Fibroblast of skin of left biceps (primary cell): ENCODE measurements around the gene COX19.
"Not testable (repeated sequence)": the region's sequence is repeated elsewhere in the genome, so short reads cannot be mapped to it uniquely, and the experiment has no call there.

Experiments
- DNase-seq, 2 experiments: peaks; one replicate each; pipeline ENCODE4 v3.0.0-alpha.2; 2013; ENCODE audit warnings: low read depth in 2 of 2

COX19 gene

DNA sequence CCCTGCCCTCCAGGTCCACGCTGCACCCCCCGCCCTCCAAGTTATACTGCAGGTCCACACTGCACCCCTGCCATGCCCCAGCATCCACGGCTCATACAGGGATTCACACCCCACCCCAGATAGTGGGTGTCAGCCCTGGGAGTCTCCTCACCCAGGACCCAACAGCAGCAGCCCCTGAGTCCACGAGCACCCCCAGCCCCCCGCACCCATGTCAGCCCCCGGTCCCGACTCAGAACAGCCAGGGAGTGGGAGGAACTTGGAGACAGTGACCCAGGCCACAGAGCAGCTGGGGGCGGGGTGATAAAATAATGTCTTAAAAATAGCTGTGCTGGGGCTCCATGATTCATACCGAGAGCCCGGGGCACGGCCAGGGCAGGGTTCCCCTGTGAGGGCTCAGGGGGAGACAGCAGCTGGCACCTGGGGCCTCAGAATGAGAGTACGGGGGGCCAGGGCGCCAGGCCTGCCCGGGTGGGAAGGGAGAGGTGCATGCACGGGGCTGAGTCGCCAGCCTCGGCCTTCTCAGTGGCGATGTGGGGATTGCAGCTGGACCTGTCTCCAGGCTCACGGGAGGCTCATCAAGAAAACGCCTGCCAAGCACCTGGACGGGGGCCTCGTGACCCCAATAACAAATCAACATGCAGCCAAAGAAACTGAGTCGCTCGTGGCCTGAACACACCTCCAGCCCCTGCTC is 50.7 kb downstream of the COX19 start:
- DNase-seq, result no peak

DNA sequence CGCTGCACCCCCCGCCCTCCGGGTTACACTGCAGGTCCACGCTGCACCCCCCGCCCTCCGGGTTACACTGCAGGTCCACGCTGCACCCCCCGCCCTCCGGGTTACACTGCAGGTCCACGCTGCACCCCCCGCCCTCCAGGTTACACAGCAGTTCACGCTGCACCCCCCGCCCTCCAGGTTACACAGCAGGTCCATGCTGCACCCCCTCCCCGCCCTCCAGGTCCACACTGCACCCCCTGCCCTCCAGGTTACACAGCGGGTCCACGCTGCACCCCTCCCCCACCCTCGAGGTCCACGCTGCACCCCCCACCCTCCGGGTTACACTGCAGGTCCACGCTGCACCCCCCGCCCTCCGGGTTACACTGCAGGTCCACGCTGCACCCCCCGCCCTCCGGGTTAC is 51.3 kb downstream of the COX19 start:
- not testable (repeated sequence) for DNase-seq

DNA sequence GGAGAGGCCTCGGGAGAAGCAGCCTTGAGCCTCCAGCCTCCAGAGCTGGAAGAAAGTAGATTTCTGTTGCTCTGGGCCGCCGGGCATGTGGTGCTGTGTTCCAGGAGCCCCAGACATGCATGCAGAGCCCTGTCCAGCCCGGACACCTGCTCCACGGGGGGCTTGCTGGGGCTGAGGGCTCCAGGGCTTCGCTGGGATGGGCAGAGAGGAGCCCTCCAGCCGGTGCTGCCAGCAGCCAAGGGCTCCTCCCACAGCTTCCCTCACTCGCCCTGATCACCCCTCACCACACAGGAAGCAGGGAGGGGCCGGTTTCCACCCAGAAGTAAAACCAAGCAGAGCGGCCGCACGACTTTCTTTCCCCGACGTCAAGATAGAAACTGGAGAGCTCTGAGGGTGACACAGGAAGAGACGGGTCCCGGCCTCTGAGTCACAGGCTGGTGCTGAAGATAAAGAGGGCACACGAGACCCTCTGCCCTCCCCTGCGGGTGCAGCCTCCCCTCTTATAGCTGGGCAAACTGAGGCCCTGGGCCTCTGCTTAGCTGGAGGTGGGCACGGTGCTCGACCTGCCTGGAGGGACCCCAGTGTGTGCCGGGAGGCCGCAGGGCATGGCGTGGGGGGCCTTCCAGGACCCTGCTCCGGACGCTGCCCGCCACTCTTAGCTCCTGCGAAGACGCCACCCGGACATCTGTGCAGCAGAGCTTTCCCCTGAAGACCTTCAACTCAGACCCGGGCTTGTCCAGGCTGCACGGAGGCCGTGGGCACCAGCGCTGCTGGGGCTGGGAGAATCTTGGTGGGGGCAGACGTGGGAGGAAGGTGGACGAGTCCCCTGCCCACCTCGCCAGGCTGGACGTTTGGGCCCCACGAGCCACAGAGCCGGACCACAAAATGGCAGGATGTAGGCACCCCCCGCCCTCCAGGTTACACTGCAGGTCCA is 52.0 kb downstream of the COX19 start:
- DNase-seq, result no peak

GRCh38 chr7:922334-923107 is 52.8 kb downstream of the COX19 start:
- no peak for DNase-seq

DNA sequence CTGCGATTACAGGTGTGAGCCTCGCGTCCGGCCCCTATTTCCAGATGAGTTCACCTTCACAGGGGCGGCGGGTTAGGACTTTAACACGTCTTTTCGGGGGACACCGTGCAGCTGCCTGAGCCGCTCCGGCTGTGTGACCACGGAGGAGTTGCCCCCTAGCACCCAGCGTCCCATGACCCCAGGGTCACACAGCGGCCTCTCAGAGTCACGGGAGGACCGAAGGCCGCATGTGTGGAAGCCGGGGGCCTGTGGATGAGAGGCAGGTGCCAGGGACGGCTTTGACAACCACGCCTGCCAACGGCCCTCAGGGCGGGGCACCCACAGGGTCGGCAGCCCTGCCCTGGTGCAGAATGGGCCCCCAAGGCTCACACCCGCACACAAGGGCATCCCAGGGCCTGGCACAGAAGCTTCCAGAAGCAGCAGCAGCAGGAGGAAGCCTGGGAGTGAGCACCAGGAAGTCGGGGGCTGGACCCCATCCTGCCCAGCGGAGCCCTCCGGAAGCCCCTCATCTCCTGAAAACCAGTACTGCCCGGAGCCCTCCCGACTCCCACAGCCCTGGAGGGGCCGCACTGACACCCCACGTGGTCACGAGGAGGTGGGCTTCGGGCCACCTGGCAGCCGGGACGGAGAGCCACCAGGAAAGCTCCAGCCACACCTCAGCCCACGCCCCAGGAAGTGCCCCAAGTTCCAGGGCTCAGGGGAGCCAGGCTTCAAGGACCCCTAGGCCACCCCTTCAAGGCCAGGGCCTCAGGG is 53.6 kb downstream of the COX19 start:
- DNase-seq, result no peak

- DNase-seq, result no peak
Observed at GRCh38 chr7:921071-921461, 54.3 kb downstream of the COX19 start.

DNA sequence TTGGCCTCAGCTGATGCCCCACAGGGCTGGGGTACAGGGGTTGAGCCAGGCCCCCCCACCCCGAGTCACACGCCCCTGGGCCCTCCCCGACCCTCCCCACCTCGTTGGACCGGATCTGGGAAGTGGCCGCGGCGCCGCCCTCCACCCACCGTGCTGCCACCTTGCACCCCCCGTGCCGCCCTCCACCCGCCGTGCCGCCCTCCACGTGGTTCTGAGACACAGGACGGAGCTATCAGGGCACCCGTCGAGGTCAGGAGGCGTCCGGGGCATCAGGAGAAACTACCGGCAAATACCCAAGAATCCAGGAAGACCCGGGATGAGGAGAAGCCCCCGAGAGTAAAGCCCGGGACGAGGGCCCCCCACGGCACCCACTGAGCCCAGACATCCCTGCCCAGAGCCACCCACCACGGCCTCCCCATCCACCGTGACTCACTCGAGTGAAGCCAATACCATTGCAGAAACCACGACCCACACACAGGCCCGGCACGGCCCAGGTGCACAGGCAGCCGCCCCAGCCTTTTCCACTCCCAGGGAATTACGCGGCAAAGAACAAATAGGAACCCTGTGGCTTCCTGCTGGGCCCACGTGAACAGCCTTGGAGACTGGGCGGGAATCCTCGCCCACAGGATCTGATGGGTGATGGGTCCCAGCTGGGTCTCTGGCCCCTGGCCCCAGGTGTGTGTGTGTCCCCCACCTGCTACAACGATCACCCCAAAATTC is 54.8 kb downstream of the COX19 start:
- DNase-seq, result no peak

DNA sequence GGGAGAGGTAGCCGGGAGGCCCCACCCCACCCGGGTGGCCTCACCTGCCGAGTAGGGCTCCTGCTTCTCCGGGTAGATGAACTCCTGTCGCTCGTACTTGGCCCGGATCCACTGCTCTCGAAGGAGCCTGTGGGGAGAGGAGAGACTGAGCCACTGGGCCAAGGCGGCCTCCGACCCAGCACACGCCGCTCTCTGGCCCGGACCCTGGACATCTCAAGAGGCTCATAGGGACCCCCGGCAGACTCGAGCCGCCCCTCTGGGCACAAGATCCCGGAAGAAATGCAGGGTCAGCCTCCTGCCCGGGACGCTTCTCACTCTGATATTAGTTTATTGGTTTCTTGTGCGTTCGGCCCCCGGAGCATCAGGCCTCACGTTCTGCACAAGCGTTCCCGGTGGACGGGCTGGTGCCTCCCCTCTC is 55.4 kb downstream of the COX19 start:
- no peak for DNase-seq

DNA sequence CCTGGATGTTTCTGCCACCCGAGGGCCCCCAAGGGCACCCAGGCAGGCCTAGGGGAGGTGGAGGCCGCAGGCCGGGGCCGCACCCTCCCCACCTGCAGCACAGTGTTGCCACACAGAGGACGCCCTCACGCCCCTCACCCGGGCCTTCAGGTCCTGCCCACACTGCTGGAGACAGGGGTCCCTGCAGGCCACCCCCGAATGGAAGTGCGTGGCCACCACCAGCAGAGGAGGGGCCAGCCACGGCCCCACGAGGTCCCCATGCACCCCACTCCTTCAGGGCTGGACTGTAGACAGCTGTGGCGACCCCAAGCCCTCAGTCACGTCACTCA is 56.3 kb downstream of the COX19 start:
- DNase-seq, result no peak

DNA sequence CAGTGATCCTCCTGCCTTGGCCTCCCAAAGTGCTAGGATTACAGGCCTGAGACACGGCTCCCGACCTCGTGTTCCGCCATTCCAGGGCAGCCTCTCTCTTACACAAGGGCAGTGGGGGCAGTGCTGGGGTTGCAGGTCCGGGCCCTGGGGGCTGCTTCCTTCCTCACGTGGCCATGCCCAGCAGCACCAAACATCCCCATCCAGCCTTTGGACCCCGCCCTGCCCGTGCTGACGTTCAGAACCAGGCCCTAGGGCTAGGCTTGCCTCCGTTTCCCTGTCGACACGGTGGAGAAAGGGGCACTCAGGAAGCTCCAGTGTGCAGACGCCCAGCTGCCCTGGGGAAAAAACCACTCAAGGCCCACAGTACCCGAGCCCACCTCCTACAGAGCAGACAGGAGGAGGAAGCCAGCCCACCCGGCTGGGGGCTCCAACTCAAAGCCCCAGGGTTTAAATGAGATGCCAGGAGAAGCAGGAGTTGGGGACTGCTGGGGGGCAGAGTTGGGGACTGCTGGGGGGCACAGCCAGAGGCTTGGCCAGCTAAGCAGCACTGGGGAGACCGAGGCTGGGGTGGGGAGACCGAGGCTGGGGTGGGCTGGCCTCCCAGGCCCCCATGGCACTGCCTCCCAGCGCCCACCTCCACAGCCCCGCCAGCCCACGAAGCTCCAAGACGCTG is 56.8 kb downstream of the COX19 start:
- no peak for DNase-seq

- DNase-seq, result no peak
Observed at GRCh38 chr7:918118-918425, 57.3 kb downstream of the COX19 start.

GRCh38 chr7:917255-918117 is 57.9 kb downstream of the COX19 start:
- DNase-seq, result no peak

- DNase-seq, result no peak
Observed at GRCh38 chr7:916291-916941, 58.9 kb downstream of the COX19 start.
